Hematopoietic multipotent progenitor cell treated with erythropoietin and hydrocortisone succinate and interleukin-3 and kit ligand, for 4 days (in vitro differentiated cells): ENCODE results near the gene CDKN2B-AS1.
"Not testable (repeated sequence)": the region's sequence is repeated elsewhere in the genome, so short reads cannot be mapped to it uniquely, and the experiment has no call there.

ENCODE experiments used
- DNase-seq: peaks from one replicate; pipeline ENCODE4 v3.0.0-alpha.2; 2015

Gene CDKN2B-AS1

GRCh38 chr9:22046243-22046885 is 51.8 kb downstream of the CDKN2B-AS1 start:
- no peak for DNase-seq

- peak; percentile 9 for DNase-seq
Measured at GRCh38 chr9:22047596-22047995, 53.0 kb downstream of the CDKN2B-AS1 start.

GRCh38 chr9:22049411-22049810 is 54.8 kb downstream of the CDKN2B-AS1 start:
- DNase-seq, result no peak

GRCh38 chr9:22050924-22051323 is 56.3 kb downstream of the CDKN2B-AS1 start:
- peak; percentile 70 for DNase-seq

- DNase-seq, result no peak
Measured at GRCh38 chr9:22052376-22052945, 57.9 kb downstream of the CDKN2B-AS1 start.

- DNase-seq, result no peak
Measured at GRCh38 chr9:22053178-22053577, 58.6 kb downstream of the CDKN2B-AS1 start.

GRCh38 chr9:22054076-22054475 is 59.5 kb downstream of the CDKN2B-AS1 start:
- DNase-seq, result no peak

GRCh38 chr9:22054529-22054928 is 59.9 kb downstream of the CDKN2B-AS1 start:
- DNase-seq, result no peak

- DNase-seq, result no peak
Measured at GRCh38 chr9:22055090-22055489, 60.5 kb downstream of the CDKN2B-AS1 start.

- no peak for DNase-seq
Measured at GRCh38 chr9:22056402-22056801, 61.8 kb downstream of the CDKN2B-AS1 start.

- DNase-seq, result not testable (repeated sequence)
Measured at GRCh38 chr9:22057972-22058371, 63.4 kb downstream of the CDKN2B-AS1 start.

GRCh38 chr9:22060831-22061383 is 66.3 kb downstream of the CDKN2B-AS1 start:
- DNase-seq, result no peak

- no peak for DNase-seq
Measured at GRCh38 chr9:22064957-22065356, 70.4 kb downstream of the CDKN2B-AS1 start.

- no peak for DNase-seq
Measured at GRCh38 chr9:22065431-22066200, 71.0 kb downstream of the CDKN2B-AS1 start.

GRCh38 chr9:22067196-22067595 is 72.6 kb downstream of the CDKN2B-AS1 start:
- DNase-seq, result no peak

- no peak for DNase-seq
Measured at GRCh38 chr9:22068369-22068768, 73.8 kb downstream of the CDKN2B-AS1 start.

- DNase-seq, result no peak
Measured at GRCh38 chr9:22073349-22073748, 78.8 kb downstream of the CDKN2B-AS1 start.

- DNase-seq, result no peak
Measured at GRCh38 chr9:22078081-22078480, 83.5 kb downstream of the CDKN2B-AS1 start.

GRCh38 chr9:22079873-22080341 is 85.3 kb downstream of the CDKN2B-AS1 start:
- DNase-seq, result no peak

GRCh38 chr9:22084336-22085035 is 89.9 kb downstream of the CDKN2B-AS1 start:
- DNase-seq, result no peak

GRCh38 chr9:22088053-22088716 is 93.6 kb downstream of the CDKN2B-AS1 start:
- no peak for DNase-seq

- no peak for DNase-seq
Measured at GRCh38 chr9:22088717-22089061, 94.1 kb downstream of the CDKN2B-AS1 start.

- DNase-seq, result peak; percentile 28
Measured at GRCh38 chr9:22097707-22098106, 103.1 kb downstream of the CDKN2B-AS1 start.
